ENCODE results near the gene DPP4. TPM values are rescaled to one million over a fixed set of nuclear protein-coding genes. Genes with fewer than 3 reads are reported as not detected.

Gene DPP4
- total and polyA plus RNA-seq, 2 of the 13 experiments (the other 11 are each of a cell fraction or from before 2014, with no cell fraction given): 39.4 to 109 TPM

GRCh38 chr2:162056796-162057399 lies 17.1 kb downstream of the DPP4 start:
- Histone ChIP-seq H3K79me2 (ENCODE audit: insufficient read depth, low read length) (no peaks in the 10 kb centered on the region), H3K4me2 (ENCODE audit: low read depth, low read length) (no peak overlapping the region), H3K36me3 (replicated peaks in 1 of 2; ENCODE audit: control insufficient read depth in 1 of 2, insufficient read depth in 2 of 2, low read length in 2 of 2) (peaks cover 0 to 27% of the 10 kb centered on the region in 2 experiments; a peak in 2 of 5 replicates), H3K9me3 (ENCODE audit: low read length) (peaks cover 21% of the 10 kb centered on the region), H3K27ac (ENCODE audit: extremely low read length, insufficient read depth, low read length) (no peak overlapping the region), H3K4me3 (replicated peaks in 1 of 3; ENCODE audit: insufficient read depth in 1 of 3, low read depth in 2 of 3, low read length in 3 of 3) (no peak overlapping the region), H4K20me1 (ENCODE audit: insufficient read depth, low read length) (no peaks in the 10 kb centered on the region; the same call in 1 of the 2 replicates), H3K4me1 (ENCODE audit: insufficient read depth, low read length) (no peaks in the 10 kb centered on the region), H2AFZ (ENCODE audit: low read length) (no peak overlapping the region), H3K9ac (ENCODE audit: insufficient read depth, low read depth, low read length) (no peak overlapping the region), H3K27me3 (ENCODE audit: control insufficient read depth in 1 of 2, insufficient read depth in 2 of 2, low read length in 2 of 2) (no peaks in the 10 kb centered on the region)
- POLR2A ChIA-PET: no interaction called here
- 94% methylated on average over 2 of the region's 2 CpGs for WGBS (ENCODE audit: low lambda C conversion rate)
- intact Hi-C loops (cut with micrococcal nuclease; ENCODE audit: unreplicated experiment): no loop called here
- FAIRE-seq (no peak), ATAC-seq (no peak), DNase-seq (ENCODE audit: low spot score) (no peak)
- CTCF ChIA-PET (ENCODE audit: low intra/inter-chr PET ratio, low total read pairs): no interaction called here
- TF ChIP-seq ZNF251 (CRISPR knock-in tag; IDR thresholded peaks at IDR 0.05) (no peak), MAFK (conservative IDR thresholded peaks at IDR 0.05 in 1 of 2, IDR thresholded peaks at IDR 0.05 in 1 of 2; ENCODE audit: low read length in 2 of 2) (no peak), TARDBP (CRISPR knock-in tag; IDR thresholded peaks at IDR 0.05) (no peak), ZNF501 (CRISPR knock-in tag; IDR thresholded peaks at IDR 0.05) (no peak)
- no TSS peak for BruUV-seq (replicated peaks)
- in situ Hi-C loops (cut with HindIII; ENCODE audit: extremely low pct_ligation_motif_present, low pct_unique_long_range_greater_than_20kb): no loop called here

- no peak overlapping the region for H3K4me3 ChIP-seq (replicated peaks in 1 of 3; ENCODE audit: insufficient read depth in 1 of 3, low read depth in 2 of 3, low read length in 3 of 3)
- no peak overlapping the region for H3K4me2 ChIP-seq (ENCODE audit: low read depth, low read length)
- FAIRE-seq (no peak), ATAC-seq (peak; percentile 41; the same call in 2 of the 3 replicates), DNase-seq (ENCODE audit: low spot score) (no peak)
- ChIA-PET CTCF (ENCODE audit: low intra/inter-chr PET ratio, low total read pairs) (no interaction called here), POLR2A (no interaction called here)
- no peak overlapping the region for H3K9ac ChIP-seq (ENCODE audit: insufficient read depth, low read depth, low read length)
- H3K4me1 ChIP-seq (ENCODE audit: insufficient read depth, low read length): no peaks in the 10 kb centered on the region
- no peaks in the 10 kb centered on the region; the same call in 1 of the 2 replicates for H4K20me1 ChIP-seq (ENCODE audit: insufficient read depth, low read length)
- intact Hi-C loops (cut with micrococcal nuclease; ENCODE audit: unreplicated experiment): no loop called here
- no peaks in the 10 kb centered on the region for H3K79me2 ChIP-seq (ENCODE audit: insufficient read depth, low read length)
- no peak overlapping the region for H3K27ac ChIP-seq (ENCODE audit: extremely low read length, insufficient read depth, low read length)
- no TSS peak for BruUV-seq (replicated peaks)
- H3K36me3 ChIP-seq (replicated peaks in 1 of 2; ENCODE audit: control insufficient read depth in 1 of 2, insufficient read depth in 2 of 2, low read length in 2 of 2): peaks cover 1 to 27% of the 10 kb centered on the region in 2 experiments; a peak in 3 of 5 replicates
- H3K9me3 ChIP-seq (ENCODE audit: low read length): peaks cover 21% of the 10 kb centered on the region
- H2AFZ ChIP-seq (ENCODE audit: low read length): no peak overlapping the region
- TF ChIP-seq ZNF572 (CRISPR knock-in tag; IDR thresholded peaks at IDR 0.05): no peak
- H3K27me3 ChIP-seq (ENCODE audit: control insufficient read depth in 1 of 2, insufficient read depth in 2 of 2, low read length in 2 of 2): no peaks in the 10 kb centered on the region
- 97% methylated on average over 4 of the region's 4 CpGs for WGBS (ENCODE audit: low lambda C conversion rate)
- in situ Hi-C loops (cut with HindIII; ENCODE audit: extremely low pct_ligation_motif_present, low pct_unique_long_range_greater_than_20kb): no loop called here
Measured at GRCh38 chr2:162053808-162054155, 20.2 kb downstream of the DPP4 start.
